SU-DHL-6 (cell line): ENCODE results near the gene RPTOR.

ENCODE experiments used
- H2AFZ ChIP-seq: fragments of 200-600 bp; sonication (generic); 2 replicates; pipeline ENCODE4 v1.6.1; 2014; ENCODE audit warnings: low read depth, mild to moderate bottlenecking, moderate library complexity, mixed read lengths, antibody characterized with exemption, low read length; ENCODE audit not compliant: severe bottlenecking
- H3F3A ChIP-seq: fragments of 200-600 bp; shearing (Covaris generic); 2 replicates; pipeline ENCODE4 v1.6.0; 2016; ENCODE audit warnings: antibody characterized with exemption, mild to moderate bottlenecking; ENCODE audit not compliant: insufficient read depth
- H3K27ac ChIP-seq: fragments of 200-600 bp; sonication (generic); 2 replicates; pipeline ENCODE4 v1.5.1; 2016; ENCODE audit warnings: low read depth, mild to moderate bottlenecking, low read length, moderate library complexity, mixed read lengths
- H3K27me3 ChIP-seq: fragments of 200-600 bp; sonication (generic), shearing (Covaris generic); 2 replicates; pipeline ENCODE4 v1.6.0; 2014; ENCODE audit warnings: mild to moderate bottlenecking, low read length
- H3K36me3 ChIP-seq: fragments of 200-600 bp; sonication (generic); 2 replicates; pipeline ENCODE4 v1.6.1; 2014; ENCODE audit warnings: mild to moderate bottlenecking, low read length, mixed read lengths
- H3K4me2 ChIP-seq: fragments of 300-600, 200-600 bp; shearing (Covaris generic), sonication (generic); 2 replicates; pipeline ENCODE4 v1.6.0; 2014; ENCODE audit warnings: low read length, low read depth, mild to moderate bottlenecking; ENCODE audit not compliant: poor library complexity, severe bottlenecking
- H3K4me3 ChIP-seq: fragments of 200-600 bp; sonication (generic); 2 replicates; pipeline ENCODE4 v1.5.1; 2014; ENCODE audit warnings: antibody characterized with exemption, low read length, mild to moderate bottlenecking, mixed read lengths; ENCODE audit not compliant: insufficient read depth, poor library complexity, severe bottlenecking
- H3K79me2 ChIP-seq: fragments of 200-600 bp; sonication (generic); 2 replicates; pipeline ENCODE4 v1.6.1; 2014; ENCODE audit warnings: mild to moderate bottlenecking, low read length, moderate library complexity; ENCODE audit not compliant: insufficient read depth
- H3K9ac ChIP-seq: fragments of 200-600 bp; sonication (generic); 2 replicates; pipeline ENCODE4 v1.7.0; 2014; ENCODE audit warnings: mild to moderate bottlenecking, low read length
- H3K9me2 ChIP-seq: fragments of 200-600 bp; sonication (generic); replicated peaks from 2 replicates; pipeline ENCODE4 v1.6.1; 2014; ENCODE audit warnings: low read length; ENCODE audit not compliant: insufficient read depth
- H3K9me3 ChIP-seq: fragments of 200-600 bp; sonication (generic); 2 replicates; pipeline ENCODE4 v1.6.1; 2014; ENCODE audit warnings: low read length, mixed read lengths; ENCODE audit not compliant: insufficient read depth
- H4K20me1 ChIP-seq: fragments of 200-600 bp; sonication (generic); 2 replicates; pipeline ENCODE4 v1.6.1; 2014; ENCODE audit warnings: low read depth, mild to moderate bottlenecking, antibody characterized with exemption, low read length, moderate library complexity, mixed read lengths
- CTCF ChIP-seq: fragments of 200-600 bp; sonication (generic); IDR thresholded peaks from one replicate; pipeline ENCODE4 v1.5.1; 2017; ENCODE audit warnings: antibody characterized with exemption, mild to moderate bottlenecking, low read length, moderate library complexity; ENCODE audit not compliant: insufficient read depth, poor library complexity, severe bottlenecking
- EZH2phosphoT487 ChIP-seq: fragments of 200-600 bp; sonication (generic), shearing (Covaris generic); conservative IDR thresholded peaks from 2 replicates; pipeline ENCODE4 v1.6.1; 2018; ENCODE audit warnings: mild to moderate bottlenecking, antibody characterized with exemption, low read length, moderate library complexity, mixed read lengths

RPTOR gene

GRCh38 chr17:80601146-80601545, 56.5 kb downstream of the RPTOR start:
- Histone ChIP-seq H3K9ac (no peak overlapping the region), H3K36me3 (no peaks in the 10 kb centered on the region), H3F3A (no peaks in the 10 kb centered on the region), H3K4me3 (no peak overlapping the region), H3K4me2 (no peak overlapping the region), H2AFZ (no peak overlapping the region), H3K79me2 (peaks cover 40% of the 10 kb centered on the region), H3K9me2 (no peaks in the 10 kb centered on the region), H3K27ac (no peak overlapping the region), H4K20me1 (no peaks in the 10 kb centered on the region; the same call in 1 of the 2 replicates), H3K9me3 (no peaks in the 10 kb centered on the region), H3K27me3 (no peaks in the 10 kb centered on the region)
- TF ChIP-seq CTCF: no peak
- no peak for TF ChIP-seq EZH2phosphoT487

- H3F3A ChIP-seq: no peaks in the 10 kb centered on the region
- no peak overlapping the region for H2AFZ ChIP-seq
- H3K9ac ChIP-seq: no peak overlapping the region
- peaks cover 31% of the 10 kb centered on the region for H3K79me2 ChIP-seq
- H3K4me2 ChIP-seq: no peak overlapping the region
- no peaks in the 10 kb centered on the region for H3K36me3 ChIP-seq
- H3K4me3 ChIP-seq: no peak overlapping the region
- no peaks in the 10 kb centered on the region for H3K27me3 ChIP-seq
- peaks cover 7% of the 10 kb centered on the region; the same call in 1 of the 2 replicates for H4K20me1 ChIP-seq
- H3K9me3 ChIP-seq: no peaks in the 10 kb centered on the region
- H3K9me2 ChIP-seq: no peaks in the 10 kb centered on the region
- H3K27ac ChIP-seq: no peak overlapping the region
- TF ChIP-seq EZH2phosphoT487 (no peak), CTCF (no peak)
Observed at GRCh38 chr17:80603396-80603795, 58.8 kb downstream of the RPTOR start.

GRCh38 chr17:80604009-80604669, 59.5 kb downstream of the RPTOR start:
- H3K9me3 ChIP-seq: no peaks in the 10 kb centered on the region
- no peak overlapping the region for H3K4me2 ChIP-seq
- peaks cover 35% of the 10 kb centered on the region for H3K79me2 ChIP-seq
- no peaks in the 10 kb centered on the region for H3K9me2 ChIP-seq
- H3K27me3 ChIP-seq: no peaks in the 10 kb centered on the region
- peaks cover 7% of the 10 kb centered on the region; the same call in 1 of the 2 replicates for H4K20me1 ChIP-seq
- no peaks in the 10 kb centered on the region for H3K36me3 ChIP-seq
- H3K27ac ChIP-seq: no peak overlapping the region
- H3K9ac ChIP-seq: no peak overlapping the region
- no peak overlapping the region for H2AFZ ChIP-seq
- no peaks in the 10 kb centered on the region for H3F3A ChIP-seq
- H3K4me3 ChIP-seq: no peak overlapping the region
- TF ChIP-seq CTCF (no peak), EZH2phosphoT487 (no peak)
